IPS-20b (cell line): ENCODE measurements around the gene BRD9.
"Not testable (repeated sequence)": the region's sequence is repeated elsewhere in the genome, so short reads cannot be mapped to it uniquely, and the experiment has no call there.

Experiments used
- H3K27ac ChIP-seq: one replicate; pipeline ENCODE4 v1.5.1; 2013; ENCODE audit warnings: low read length
- H3K27me3 ChIP-seq: 2 replicates; pipeline ENCODE4 v1.6.1; 2013; ENCODE audit warnings: mild to moderate bottlenecking, low read length, inconsistent platforms; ENCODE audit not compliant: insufficient read depth
- H3K36me3 ChIP-seq: 2 replicates; pipeline ENCODE4 v1.6.1; 2013; ENCODE audit warnings: low read depth, mild to moderate bottlenecking, inconsistent platforms, low read length, moderate library complexity; ENCODE audit not compliant: insufficient read depth
- H3K4me1 ChIP-seq: 2 replicates; pipeline ENCODE4 v1.6.1; 2013; ENCODE audit warnings: mild to moderate bottlenecking, control low read depth, inconsistent platforms, low read length, moderate library complexity; ENCODE audit not compliant: insufficient read depth
- H3K4me3 ChIP-seq: 2 replicates; pipeline ENCODE4 v1.5.1; 2013; ENCODE audit warnings: mild to moderate bottlenecking, low read length, inconsistent platforms
- H3K9ac ChIP-seq: 2 replicates; pipeline ENCODE4 v1.6.1; 2013; ENCODE audit warnings: low read depth, mild to moderate bottlenecking, inconsistent platforms, low read length, moderate library complexity
- H3K9me3 ChIP-seq: 2 replicates; pipeline ENCODE4 v1.6.1; 2013; ENCODE audit warnings: mild to moderate bottlenecking, low read depth, low read length, inconsistent platforms; ENCODE audit not compliant: insufficient read depth

The BRD9 gene

DNA sequence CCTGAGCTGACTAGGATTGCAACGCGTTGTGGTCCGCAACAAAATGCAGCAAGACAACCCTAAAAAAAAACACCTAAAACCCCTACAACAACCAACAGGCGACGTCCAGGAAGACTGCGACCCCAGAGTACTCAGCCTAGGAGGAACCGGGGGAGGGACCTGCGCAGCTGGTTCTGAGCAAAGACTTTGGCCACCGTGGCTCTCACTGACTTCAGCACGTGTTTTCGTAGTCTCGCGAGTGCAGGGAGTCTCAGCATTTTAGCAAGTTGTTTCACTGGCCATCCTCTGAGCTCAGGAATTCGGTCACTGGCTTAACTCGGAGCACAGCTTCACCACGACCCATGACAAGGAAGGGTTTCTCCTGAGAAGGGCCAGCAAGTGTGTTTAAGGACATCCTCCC, 33.2 kb downstream of the BRD9 start:
- Histone ChIP-seq H3K27me3 (no peaks in the 10 kb centered on the region), H3K9me3 (no peaks in the 10 kb centered on the region), H3K4me3 (no peak overlapping the region), H3K27ac (no peak overlapping the region), H3K9ac (no peak overlapping the region), H3K36me3 (peaks cover 25% of the 10 kb centered on the region), H3K4me1 (no peaks in the 10 kb centered on the region)

DNA sequence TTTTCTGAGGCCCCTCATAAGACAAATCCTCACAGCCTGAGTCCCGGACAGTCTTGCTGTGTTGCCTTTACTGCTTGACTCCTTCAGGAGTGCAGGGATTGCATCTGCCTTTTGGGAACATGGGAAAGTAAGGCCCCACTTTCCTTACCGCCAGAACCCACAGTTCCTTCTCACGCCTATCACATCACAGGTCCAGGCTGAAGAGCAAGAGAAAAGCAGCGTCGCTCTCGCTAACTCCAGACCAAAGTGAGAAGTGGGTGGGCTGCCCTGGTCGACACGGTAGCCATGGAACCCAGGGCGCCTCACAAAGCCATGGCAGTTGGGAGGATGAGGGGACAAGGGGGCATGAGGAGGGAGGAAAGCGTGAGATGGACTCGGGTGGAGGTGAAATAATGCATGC, 33.9 kb downstream of the BRD9 start:
- Histone ChIP-seq H3K9ac (no peak overlapping the region), H3K4me3 (no peak overlapping the region), H3K27ac (no peak overlapping the region), H3K27me3 (no peaks in the 10 kb centered on the region), H3K9me3 (no peaks in the 10 kb centered on the region), H3K4me1 (no peaks in the 10 kb centered on the region), H3K36me3 (peaks cover 18% of the 10 kb centered on the region)

GRCh38 chr5:856531-857425, 35.8 kb downstream of the BRD9 start:
- H3K36me3 ChIP-seq, result no peaks in the 10 kb centered on the region
- H3K9me3 ChIP-seq, result no peaks in the 10 kb centered on the region
- H3K4me1 ChIP-seq, result no peaks in the 10 kb centered on the region
- no peak overlapping the region for H3K27ac ChIP-seq
- no peaks in the 10 kb centered on the region for H3K27me3 ChIP-seq
- no peak overlapping the region for H3K4me3 ChIP-seq
- H3K9ac ChIP-seq, result no peak overlapping the region

DNA sequence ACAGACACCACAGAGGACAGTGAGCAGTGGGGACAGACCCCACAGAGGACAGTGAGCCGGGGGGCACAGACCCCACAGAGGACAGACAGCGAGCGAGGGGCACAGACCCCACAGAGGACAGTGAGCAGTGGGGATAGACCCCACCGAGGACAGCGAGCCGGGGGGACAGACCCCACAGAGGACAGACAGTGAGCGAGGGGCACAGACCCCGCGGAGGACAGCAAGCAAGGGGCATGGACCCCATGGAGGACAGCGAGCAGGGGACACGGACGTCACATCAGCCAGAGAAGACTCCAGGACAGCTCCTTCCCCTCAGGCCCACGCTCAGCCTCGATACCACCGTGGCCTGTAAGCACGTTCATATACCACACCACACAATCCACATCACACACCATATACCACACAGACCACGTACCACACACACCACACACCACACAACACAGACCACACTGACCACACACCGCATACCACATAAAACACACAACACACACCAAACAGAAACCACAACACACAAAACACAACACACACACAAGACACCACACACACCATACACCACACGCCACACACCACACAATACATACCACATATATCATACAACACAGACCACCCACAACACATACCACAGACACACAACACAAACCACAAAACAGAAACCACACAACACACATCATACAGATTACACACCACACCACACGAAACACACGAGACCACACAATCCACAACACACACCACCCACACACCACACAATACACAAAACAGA, 36.6 kb downstream of the BRD9 start:
- Histone ChIP-seq H3K27ac (no peak overlapping the region), H3K9ac (no peak overlapping the region), H3K4me3 (no peak overlapping the region), H3K4me1 (no peaks in the 10 kb centered on the region), H3K36me3 (no peaks in the 10 kb centered on the region), H3K9me3 (no peaks in the 10 kb centered on the region), H3K27me3 (no peaks in the 10 kb centered on the region)

DNA sequence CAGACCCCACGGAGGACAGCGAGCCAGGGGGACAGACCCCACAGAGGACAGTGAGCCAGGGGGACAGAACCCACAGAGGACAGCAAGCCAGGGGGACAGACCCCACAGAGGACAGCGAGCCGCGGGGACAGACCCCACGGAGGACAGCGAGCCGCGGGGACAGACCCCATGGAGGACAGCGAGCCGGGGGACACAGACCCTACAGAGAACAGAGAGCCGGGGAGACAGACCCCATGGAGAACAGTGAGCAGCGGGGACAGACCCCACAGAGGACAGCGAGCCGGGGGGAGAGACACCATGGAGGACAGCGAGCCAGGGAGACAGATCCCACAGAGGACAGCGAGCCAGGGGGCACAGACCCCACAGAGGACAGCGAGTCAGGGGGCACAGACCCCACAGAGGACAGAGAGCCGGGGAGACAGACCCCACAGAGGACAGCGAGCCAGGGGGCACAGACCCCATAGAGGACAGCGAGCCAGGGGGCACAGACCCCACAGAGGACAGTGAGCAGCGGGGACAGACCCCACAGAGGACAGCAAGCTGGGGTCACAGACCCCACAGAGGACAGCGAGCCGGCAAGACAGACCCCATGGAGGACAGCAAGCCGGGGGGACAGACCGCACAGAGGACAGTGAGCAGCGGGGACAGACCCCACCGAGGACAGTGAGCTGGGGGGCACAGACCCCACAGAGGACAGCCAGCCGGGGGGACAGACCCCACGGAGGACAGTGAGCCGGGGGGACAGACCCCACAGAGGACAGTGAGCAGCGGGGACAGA, 37.4 kb downstream of the BRD9 start:
- no peaks in the 10 kb centered on the region for H3K9me3 ChIP-seq
- no peak overlapping the region for H3K27ac ChIP-seq
- no peak overlapping the region for H3K9ac ChIP-seq
- no peak overlapping the region for H3K4me3 ChIP-seq
- no peaks in the 10 kb centered on the region for H3K36me3 ChIP-seq
- no peaks in the 10 kb centered on the region for H3K27me3 ChIP-seq
- no peaks in the 10 kb centered on the region for H3K4me1 ChIP-seq

DNA sequence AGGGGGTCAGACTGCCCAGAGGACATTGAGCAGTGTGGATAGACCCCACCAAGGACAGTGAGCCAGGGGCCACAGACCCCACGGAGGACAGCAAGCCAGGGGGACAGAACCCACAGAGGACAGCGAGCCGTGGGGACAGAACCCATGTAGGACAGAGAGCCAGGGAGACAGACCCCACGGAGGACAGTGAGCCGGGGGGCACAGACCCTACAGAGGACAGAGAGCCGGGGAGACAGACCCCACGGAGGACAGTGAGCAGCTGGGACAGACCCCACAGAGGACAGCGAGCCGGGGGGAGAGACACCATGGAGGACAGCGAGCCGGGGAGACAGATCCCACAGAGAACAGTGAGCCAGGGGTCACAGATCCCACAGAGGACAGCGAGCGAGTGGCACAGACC, 38.4 kb downstream of the BRD9 start:
- Histone ChIP-seq H3K9ac (no peak overlapping the region), H3K27ac (no peak overlapping the region), H3K36me3 (no peaks in the 10 kb centered on the region), H3K4me3 (no peak overlapping the region), H3K9me3 (no peaks in the 10 kb centered on the region), H3K27me3 (no peaks in the 10 kb centered on the region), H3K4me1 (no peaks in the 10 kb centered on the region)

- H3K4me1 ChIP-seq, H3K9ac ChIP-seq, H3K36me3 ChIP-seq, H3K9me3 ChIP-seq, H3K4me3 ChIP-seq, H3K27me3 ChIP-seq, H3K27ac ChIP-seq: not testable (repeated sequence)
Observed at GRCh38 chr5:853416-854090, 39.0 kb downstream of the BRD9 start.

GRCh38 chr5:852431-853401, 39.9 kb downstream of the BRD9 start:
- no peaks in the 10 kb centered on the region for H3K36me3 ChIP-seq
- H3K4me3 ChIP-seq, result no peak overlapping the region
- no peaks in the 10 kb centered on the region for H3K9me3 ChIP-seq
- no peak overlapping the region for H3K9ac ChIP-seq
- H3K27ac ChIP-seq, result no peak overlapping the region
- H3K27me3 ChIP-seq, result no peaks in the 10 kb centered on the region
- no peaks in the 10 kb centered on the region for H3K4me1 ChIP-seq

- H3K4me1 ChIP-seq, result no peaks in the 10 kb centered on the region
- no peaks in the 10 kb centered on the region for H3K27me3 ChIP-seq
- no peaks in the 10 kb centered on the region for H3K36me3 ChIP-seq
- H3K27ac ChIP-seq, result no peak overlapping the region
- no peaks in the 10 kb centered on the region for H3K9me3 ChIP-seq
- H3K9ac ChIP-seq, result no peak overlapping the region
- H3K4me3 ChIP-seq, result no peak overlapping the region
Observed at GRCh38 chr5:852018-852417, 40.6 kb downstream of the BRD9 start.

DNA sequence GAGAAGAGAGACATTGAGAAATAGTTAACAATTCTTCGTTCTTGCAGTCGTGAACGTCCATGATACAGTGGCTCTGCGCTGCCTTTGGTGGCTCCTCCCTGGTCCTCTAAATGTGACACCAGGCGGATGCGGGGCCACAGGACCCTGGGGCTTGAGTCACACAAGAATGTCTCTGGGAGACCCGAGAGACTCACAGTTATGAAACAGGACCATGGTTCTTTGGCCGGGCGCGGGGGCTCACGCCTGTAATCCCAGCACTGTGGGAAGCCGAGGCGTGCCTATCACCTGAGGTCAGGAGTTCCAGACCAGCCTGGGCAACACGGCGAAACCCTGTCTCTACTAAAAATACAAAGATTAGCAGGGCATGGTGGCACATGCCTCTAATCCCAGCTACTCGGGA, 41.0 kb downstream of the BRD9 start:
- Histone ChIP-seq H3K27ac (no peak overlapping the region), H3K4me3 (no peak overlapping the region), H3K36me3 (no peaks in the 10 kb centered on the region), H3K27me3 (no peaks in the 10 kb centered on the region), H3K9me3 (no peaks in the 10 kb centered on the region), H3K4me1 (no peaks in the 10 kb centered on the region), H3K9ac (no peak overlapping the region)
